Epidermal melanocyte (primary cell): ENCODE results near the gene FUNDC2.

Experiments
- DNase-seq: peaks from one replicate; pipeline ENCODE4 v3.0.0; 2011; ENCODE audit warnings: low spot score; ENCODE audit not compliant: insufficient read length

Gene FUNDC2

GRCh38 chrX:155069414-155069813, 42.8 kb downstream of the FUNDC2 start:
- DNase-seq: no peak

- DNase-seq: no peak
Observed at GRCh38 chrX:155070038-155070437, 43.4 kb downstream of the FUNDC2 start.

- no peak for DNase-seq
Observed at GRCh38 chrX:155070663-155070974, 44.0 kb downstream of the FUNDC2 start.

GRCh38 chrX:155070975-155071693, 44.5 kb downstream of the FUNDC2 start, which contains the start of the genes BRCC3, CMC4 and MTCP1:
TSS of gene BRCC3 (plus strand) at chrX:155071508. CDS start at chrX:155071528, 20 bp downstream.
TSS of gene CMC4 (minus strand) at chrX:155071136. CDS start at chrX:155064023, 7,113 bp downstream.
TSS of gene MTCP1 (minus strand) at chrX:155071136. CDS start at chrX:155066010, 5,126 bp downstream.
- peak; percentile 69 for DNase-seq

- DNase-seq: no peak
Observed at GRCh38 chrX:155071694-155072280, 45.1 kb downstream of the FUNDC2 start.

GRCh38 chrX:155086202-155086840, 59.7 kb downstream of the FUNDC2 start:
- DNase-seq: no peak

GRCh38 chrX:155086961-155087735, 60.5 kb downstream of the FUNDC2 start:
- DNase-seq: no peak

- no peak for DNase-seq
Observed at GRCh38 chrX:155094468-155095061, 67.9 kb downstream of the FUNDC2 start.

- DNase-seq: no peak
Observed at GRCh38 chrX:155105919-155106318, 79.3 kb downstream of the FUNDC2 start.

- DNase-seq: no peak
Observed at GRCh38 chrX:155108427-155108826, 81.8 kb downstream of the FUNDC2 start.
